CD4-positive, alpha-beta T cell (primary cell): ENCODE data around the gene COL11A1. TPM values are rescaled to one million over a fixed set of nuclear protein-coding genes. Genes with fewer than 3 reads are reported as not detected.

Source experiments
- ATAC-seq: fragments of 200-7000 bp; cut with Tn5 transposase; one replicate; pipeline ENCODE4 v1.10.0; 2022; ENCODE audit warnings: mild to moderate bottlenecking; ENCODE audit not compliant: poor library complexity
- CTCF ChIA-PET: fragments of 350-600 bp; sonication (Branson Sonifier 250); formaldehyde crosslinking; loops from one replicate; lab custom pipeline; 2021; ENCODE audit warnings: antibody characterized with exemption, inconsistent platforms; lab: Charles Lee
- POLR2A ChIA-PET: fragments of 350-600 bp; sonication (Branson Sonifier 250); formaldehyde crosslinking; loops from one replicate; lab custom pipeline; 2021; ENCODE audit warnings: antibody characterized with exemption, inconsistent platforms; lab: Charles Lee
- DNase-seq, 14 experiments: peaks; one replicate each; pipeline ENCODE4 v3.0.0-alpha.2; 2013 to 2020; ENCODE audit warnings: mixed read lengths in 2 of 14
- H3K27ac ChIP-seq, 2 donors: one replicate each; pipeline versions ENCODE4 v1.5.1 to v1.7.0; 2013; ENCODE audit warnings: low read length in 2 of 2, low read depth in 1 of 2, mild to moderate bottlenecking in 1 of 2
- H3K27me3 ChIP-seq, 2 experiments: 1 replicate in 1 of 2; 2 replicates in 1 of 2; pipeline versions ENCODE4 v1.6.1 to v1.7.0; 2013; ENCODE audit warnings: low read length in 2 of 2, control low read depth in 1 of 2, mild to moderate bottlenecking in 1 of 2, moderate library complexity in 1 of 2; ENCODE audit not compliant: insufficient read depth in 2 of 2, control insufficient read depth in 1 of 2
- H3K36me3 ChIP-seq: one replicate; pipeline ENCODE4 v1.6.1; 2013; ENCODE audit warnings: low read length, control low read depth; ENCODE audit not compliant: insufficient read depth
- H3K4me1 ChIP-seq: one replicate; pipeline ENCODE4 v1.6.1; 2013; ENCODE audit warnings: low read length, control low read depth; ENCODE audit not compliant: insufficient read depth
- H3K4me3 ChIP-seq: one replicate; pipeline ENCODE4 v1.5.1; 2013; ENCODE audit warnings: mild to moderate bottlenecking, low read length, moderate library complexity
- H3K9me3 ChIP-seq, 2 experiments: 1 replicate in 1 of 2; 2 replicates in 1 of 2; pipeline versions ENCODE4 v1.6.1 to v1.7.0; 2013; ENCODE audit warnings: low read length in 2 of 2, mild to moderate bottlenecking in 2 of 2, control low read depth in 1 of 2, moderate library complexity in 1 of 2; ENCODE audit not compliant: control insufficient read depth in 1 of 2, insufficient read depth in 1 of 2
- H3K27ac Mint-ChIP-seq: one replicate; pipeline ENCODE4 v1.8.0; 2020; ENCODE audit warnings: mixed read lengths
- H3K27me3 Mint-ChIP-seq: one replicate; pipeline ENCODE4 v1.8.0; 2021; ENCODE audit warnings: mixed read lengths
- H3K36me3 Mint-ChIP-seq: one replicate; pipeline ENCODE4 v1.8.0; 2021; ENCODE audit warnings: low read depth, mixed read lengths
- H3K4me1 Mint-ChIP-seq: one replicate; pipeline ENCODE4 v1.8.0; 2021; ENCODE audit warnings: low read depth, mixed read lengths
- H3K4me3 Mint-ChIP-seq: one replicate; pipeline ENCODE4 v1.8.0; 2020; ENCODE audit warnings: mild to moderate bottlenecking, mixed read lengths
- H3K9me3 Mint-ChIP-seq: one replicate; pipeline ENCODE4 v1.8.0; 2020; ENCODE audit warnings: mixed read lengths
- CTCF ChIP-seq: fragments of 200-600 bp; IDR thresholded peaks from one replicate; pipeline ENCODE4 v1.8.0; 2022; ENCODE audit warnings: antibody characterized with exemption, mild to moderate bottlenecking
- intact Hi-C, 2 experiments: fragments of 100-400 bp; cut with DNase I in 1 of 2; cut with micrococcal nuclease in 1 of 2; formaldehyde crosslinking; loops; one replicate each; pipeline versions ENCODE4 v1.15.1 to v1.9.0; 2023 to 2025; cut with DNase I, micrococcal nuclease
- total RNA-seq, 174 experiments: library from RNA in 2 of 174; stranded (reverse) in 2 of 174; gene quantifications; one replicate each; pipeline ENCODE4 v1.2.3 and lab custom pipeline; 2021 to 2026

COL11A1 gene
- total RNA-seq, 2 experiments from 2014 or later, result not detected

- no peaks in the 10 kb centered on the region for H3K36me3 Mint-ChIP-seq
- H3K27me3 ChIP-seq, result peaks cover 6 to 19% of the 10 kb centered on the region in 2 experiments
- H3K4me3 Mint-ChIP-seq, result no peak overlapping the region
- CTCF ChIA-PET, result no interaction called here
- H3K4me3 ChIP-seq, result no peak overlapping the region
- intact Hi-C loops, result no loop called here
- no peak for TF ChIP-seq CTCF
- H3K27me3 Mint-ChIP-seq, result peaks cover 26% of the 10 kb centered on the region
- POLR2A ChIA-PET, result no interaction called here
- DNase-seq (no peak), ATAC-seq (no peak)
- H3K27ac Mint-ChIP-seq, result no peak overlapping the region
- no peaks in the 10 kb centered on the region for H3K36me3 ChIP-seq
- H3K27ac ChIP-seq, result no peak overlapping the region
- H3K9me3 ChIP-seq, result peaks cover 0 to 12% of the 10 kb centered on the region in 2 experiments
- peaks cover 2% of the 10 kb centered on the region for H3K9me3 Mint-ChIP-seq
- H3K4me1 ChIP-seq, result no peaks in the 10 kb centered on the region
- peaks cover 7% of the 10 kb centered on the region for H3K4me1 Mint-ChIP-seq
Measured at GRCh38 chr1:103111926-103112325, 3.6 kb upstream of the COL11A1 start.

- POLR2A ChIA-PET, result no interaction called here
- no peak overlapping the region for H3K27ac Mint-ChIP-seq
- no peak for TF ChIP-seq CTCF
Measured at GRCh38 chr1:103110701-103111100, 2.4 kb upstream of the COL11A1 start.

GRCh38 chr1:103109311-103109920 is 1.1 kb upstream of the COL11A1 start:
- Mint-ChIP-seq H3K36me3 (no peaks in the 10 kb centered on the region), H3K27me3 (peaks cover 36% of the 10 kb centered on the region), H3K27ac (no peak overlapping the region), H3K4me3 (no peak overlapping the region), H3K9me3 (no peaks in the 10 kb centered on the region), H3K4me1 (peaks cover 13% of the 10 kb centered on the region)
- peaks cover 6 to 29% of the 10 kb centered on the region in 2 experiments for H3K27me3 ChIP-seq
- DNase-seq (no peak), ATAC-seq (no peak)
- POLR2A ChIA-PET, result no interaction called here
- no peak overlapping the region for H3K4me3 ChIP-seq
- H3K27ac ChIP-seq, result no peak overlapping the region
- CTCF ChIA-PET, result no interaction called here
- TF ChIP-seq CTCF, result no peak
- peaks cover 2% of the 10 kb centered on the region for H3K4me1 ChIP-seq
- no peaks in the 10 kb centered on the region for H3K36me3 ChIP-seq
- H3K9me3 ChIP-seq, result peaks cover 0 to 15% of the 10 kb centered on the region in 2 experiments
- intact Hi-C loops, result no loop called here

More at GRCh38 chr1:103110701-103111100, 2.4 kb upstream of the COL11A1 start:
- no peak overlapping the region for H3K4me3 ChIP-seq
- ATAC-seq (no peak), DNase-seq (no peak)
- intact Hi-C loops, result no loop called here
- H3K4me1 ChIP-seq, result peaks cover 2% of the 10 kb centered on the region
- H3K4me3 Mint-ChIP-seq, result no peak overlapping the region
- peaks cover 6 to 28% of the 10 kb centered on the region in 2 experiments for H3K27me3 ChIP-seq
- H3K27me3 Mint-ChIP-seq, result peaks cover 36% of the 10 kb centered on the region
- CTCF ChIA-PET, result no interaction called here
- peaks cover 13% of the 10 kb centered on the region for H3K4me1 Mint-ChIP-seq
- H3K36me3 ChIP-seq, result no peaks in the 10 kb centered on the region
- peaks cover 0 to 15% of the 10 kb centered on the region in 2 experiments for H3K9me3 ChIP-seq
- H3K9me3 Mint-ChIP-seq, result no peaks in the 10 kb centered on the region
- H3K27ac ChIP-seq, result no peak overlapping the region
- no peaks in the 10 kb centered on the region for H3K36me3 Mint-ChIP-seq
